ENCODE measurements around the gene IL1RAPL1.

GRCh38 chrX:29636331-29636730, 1049.1 kb downstream of the IL1RAPL1 start:
- TF ChIP-seq CTCF (IDR thresholded peaks at IDR 0.05; ENCODE audit: low read depth, low read length): no peak
- no peak for TF ChIP-seq POLR2A (IDR thresholded peaks at IDR 0.05; ENCODE audit: extremely low read depth, insufficient read length)
- TF ChIP-seq MAX (IDR thresholded peaks at IDR 0.05; ENCODE audit: low read depth, low read length): no peak
- no peak for TF ChIP-seq MYC (IDR thresholded peaks at IDR 0.05; ENCODE audit: low read depth, low read length)

Measured in NB4 (cell line).